GM12801 (cell line): ENCODE data around the gene GLI3.

Experiments used
- TF ChIP-seq, protein P1 (sequence below): IDR thresholded peaks from one replicate; pipeline ENCODE4 v1.5.1; 2011; ENCODE audit warnings: control low read depth; ENCODE audit not compliant: insufficient read length; ENCODE audit errors: extremely low read depth

Gene GLI3

DNA sequence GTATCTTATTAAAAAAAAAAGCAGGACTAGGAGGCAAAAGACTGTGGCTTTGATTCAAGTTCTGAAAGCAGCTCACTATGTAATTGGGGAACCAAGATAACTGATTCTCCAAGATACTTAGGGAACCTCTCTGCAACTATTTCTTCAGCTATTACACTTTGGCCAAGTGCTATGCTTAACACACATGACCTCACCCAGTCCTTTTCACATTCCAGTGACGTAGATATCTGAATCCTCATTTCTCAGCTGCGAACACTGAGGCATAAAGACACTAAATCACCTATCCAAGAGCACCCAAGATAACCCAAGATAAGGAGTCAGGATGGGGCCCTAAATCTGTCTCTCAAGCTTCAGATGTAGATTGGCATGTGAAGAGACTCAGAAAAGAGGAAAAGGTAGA, 133.6 kb downstream of the GLI3 start:
- TF ChIP-seq, protein P1, sequence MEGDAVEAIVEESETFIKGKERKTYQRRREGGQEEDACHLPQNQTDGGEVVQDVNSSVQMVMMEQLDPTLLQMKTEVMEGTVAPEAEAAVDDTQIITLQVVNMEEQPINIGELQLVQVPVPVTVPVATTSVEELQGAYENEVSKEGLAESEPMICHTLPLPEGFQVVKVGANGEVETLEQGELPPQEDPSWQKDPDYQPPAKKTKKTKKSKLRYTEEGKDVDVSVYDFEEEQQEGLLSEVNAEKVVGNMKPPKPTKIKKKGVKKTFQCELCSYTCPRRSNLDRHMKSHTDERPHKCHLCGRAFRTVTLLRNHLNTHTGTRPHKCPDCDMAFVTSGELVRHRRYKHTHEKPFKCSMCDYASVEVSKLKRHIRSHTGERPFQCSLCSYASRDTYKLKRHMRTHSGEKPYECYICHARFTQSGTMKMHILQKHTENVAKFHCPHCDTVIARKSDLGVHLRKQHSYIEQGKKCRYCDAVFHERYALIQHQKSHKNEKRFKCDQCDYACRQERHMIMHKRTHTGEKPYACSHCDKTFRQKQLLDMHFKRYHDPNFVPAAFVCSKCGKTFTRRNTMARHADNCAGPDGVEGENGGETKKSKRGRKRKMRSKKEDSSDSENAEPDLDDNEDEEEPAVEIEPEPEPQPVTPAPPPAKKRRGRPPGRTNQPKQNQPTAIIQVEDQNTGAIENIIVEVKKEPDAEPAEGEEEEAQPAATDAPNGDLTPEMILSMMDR: no peak

DNA sequence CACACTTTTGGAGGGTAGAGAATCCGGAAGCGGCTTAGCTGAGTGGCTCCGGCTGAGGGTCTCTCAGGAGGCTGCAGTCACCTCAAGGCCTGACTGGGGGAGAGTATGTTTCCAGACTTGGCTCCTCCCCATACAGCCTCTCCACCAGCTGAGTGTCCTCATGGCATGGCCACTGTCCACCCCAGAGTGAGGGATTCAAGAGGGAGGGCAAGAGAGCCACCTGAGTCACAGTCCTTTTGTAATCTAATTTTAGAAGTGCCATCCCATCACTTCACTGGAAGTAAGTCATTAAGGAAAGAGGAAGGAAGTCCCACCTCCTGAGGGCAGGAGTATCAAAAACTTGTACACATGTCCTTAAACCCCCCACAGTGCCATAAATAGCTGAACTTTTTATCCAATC, 134.0 kb downstream of the GLI3 start:
- TF ChIP-seq, protein P1: no peak

DNA sequence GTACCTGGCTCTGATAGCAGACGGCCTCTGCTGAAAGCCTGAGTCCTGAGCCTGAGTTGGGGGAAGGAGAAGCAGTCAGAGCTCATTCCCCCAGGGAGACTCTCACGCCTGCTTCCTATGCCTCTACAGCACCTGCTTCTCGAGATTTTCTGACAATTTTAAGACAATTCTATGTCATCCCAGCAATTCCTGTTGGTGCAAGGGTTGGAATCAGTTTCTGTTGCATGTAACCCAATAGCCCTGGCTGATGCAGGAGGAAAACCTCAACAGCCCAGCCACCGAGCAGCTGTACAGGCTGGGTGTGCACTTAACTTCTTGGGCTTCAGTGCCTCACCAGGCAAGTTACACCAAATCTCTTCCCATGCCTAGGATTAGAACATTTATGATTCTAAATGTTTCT, 134.7 kb downstream of the GLI3 start:
- TF ChIP-seq, protein P1: no peak

DNA sequence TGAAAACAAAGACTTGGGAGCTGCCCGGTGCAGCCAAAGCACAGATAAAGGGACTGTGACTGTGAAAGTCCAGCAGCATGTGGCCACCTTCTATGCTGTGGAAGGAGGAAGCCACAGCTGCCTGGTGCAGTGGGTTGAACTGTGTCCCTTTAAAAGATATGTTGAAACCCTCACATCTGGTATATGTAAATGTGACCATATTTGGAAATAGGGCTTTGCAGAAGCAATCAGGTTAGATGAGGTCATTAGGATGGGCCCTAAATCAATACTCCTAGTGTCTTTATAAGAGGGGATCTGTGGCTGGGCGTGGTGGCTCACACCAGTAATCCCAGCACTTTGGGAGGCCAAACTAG, 136.9 kb downstream of the GLI3 start:
- TF ChIP-seq, protein P1: no peak

DNA sequence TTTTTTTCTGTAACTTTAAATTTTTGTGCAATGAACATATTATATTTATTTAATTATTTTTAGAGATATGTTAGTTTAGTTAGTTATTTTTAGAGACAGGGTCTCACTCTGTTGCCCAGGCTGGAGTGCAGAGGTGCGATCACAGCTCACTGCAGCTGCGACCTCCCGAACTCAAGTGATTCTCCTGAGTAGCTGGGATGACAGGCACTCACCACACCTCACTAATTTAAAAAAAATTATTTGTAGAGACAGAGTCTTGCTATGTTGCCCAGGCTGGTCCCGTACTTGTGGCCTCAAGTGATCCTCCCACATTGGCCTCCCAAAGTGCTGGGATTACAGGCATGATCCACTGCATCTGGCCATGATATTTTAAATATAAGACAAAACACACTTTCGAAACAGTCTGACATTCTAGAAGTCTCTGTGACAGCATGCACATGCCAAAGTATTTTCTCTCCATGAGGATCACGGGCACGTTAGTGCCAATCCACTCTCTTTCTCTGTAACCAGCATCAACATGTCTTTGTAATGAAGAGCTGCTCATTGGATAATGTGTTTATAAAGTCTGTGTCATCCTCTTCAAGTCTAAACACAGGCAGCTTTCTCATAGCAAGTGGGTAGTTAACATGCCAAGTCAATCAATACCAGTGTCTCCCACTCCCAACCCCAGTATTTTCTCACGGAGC, 137.4 kb downstream of the GLI3 start:
- TF ChIP-seq, protein P1: no peak

DNA sequence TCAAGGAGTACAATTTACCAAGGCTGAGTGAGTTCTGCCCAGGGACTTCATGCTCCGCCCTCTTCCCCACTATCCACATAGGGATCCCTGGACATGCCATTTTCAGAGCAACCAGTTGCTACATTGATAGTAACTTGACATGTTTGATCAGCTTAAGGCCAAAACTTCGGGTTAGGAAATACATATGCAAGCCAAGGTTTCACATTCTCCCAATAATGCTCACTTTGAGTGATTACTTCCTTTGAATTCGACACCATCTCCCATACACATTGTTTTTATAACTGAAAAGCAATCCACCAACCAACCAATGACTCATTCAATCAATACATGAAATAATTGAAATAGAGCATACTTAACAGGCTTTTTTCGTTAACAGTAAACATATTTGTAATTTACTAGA, 137.9 kb downstream of the GLI3 start:
- TF ChIP-seq, protein P1: no peak

DNA sequence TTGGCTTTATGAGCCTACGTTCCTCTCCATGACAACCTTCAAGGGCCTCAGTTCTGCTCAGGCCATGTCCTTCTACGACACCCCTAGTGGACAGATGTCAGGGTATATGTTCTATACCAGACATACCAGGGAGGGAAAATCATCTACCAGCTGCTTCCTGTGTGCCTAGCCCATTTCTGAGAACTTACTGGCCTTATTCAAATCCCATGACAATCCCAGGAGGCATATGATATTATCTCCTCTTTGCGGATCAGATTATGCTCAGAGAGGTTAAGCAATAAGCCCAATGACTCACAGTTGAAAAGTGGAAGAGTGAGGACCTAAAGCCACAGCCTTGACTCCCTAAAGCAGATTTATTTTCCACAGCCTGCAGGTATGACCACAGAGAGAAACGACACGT, 139.3 kb downstream of the GLI3 start:
- TF ChIP-seq, protein P1: no peak
